CD4-positive, alpha-beta T cell treated with Interleukin-1 beta for 1 hour (primary cell): ENCODE measurements around the gene SLC27A5.
A peak's percentile ranks its signal among the peaks of the same experiment; 100 is the strongest.
"Not testable (repeated sequence)": the region's sequence is repeated elsewhere in the genome, so short reads cannot be mapped to it uniquely, and the experiment has no call there.

ENCODE experiments used
- DNase-seq, 2 donors: peaks; one replicate each; pipeline ENCODE4 v3.0.0-alpha.2; 2020 to 2022

The SLC27A5 gene

GRCh38 chr19:58549664-58550361, 38.0 kb upstream of the SLC27A5 start:
- no peak for DNase-seq

GRCh38 chr19:58548859-58549663, 37.3 kb upstream of the SLC27A5 start:
- no peak for DNase-seq

DNA sequence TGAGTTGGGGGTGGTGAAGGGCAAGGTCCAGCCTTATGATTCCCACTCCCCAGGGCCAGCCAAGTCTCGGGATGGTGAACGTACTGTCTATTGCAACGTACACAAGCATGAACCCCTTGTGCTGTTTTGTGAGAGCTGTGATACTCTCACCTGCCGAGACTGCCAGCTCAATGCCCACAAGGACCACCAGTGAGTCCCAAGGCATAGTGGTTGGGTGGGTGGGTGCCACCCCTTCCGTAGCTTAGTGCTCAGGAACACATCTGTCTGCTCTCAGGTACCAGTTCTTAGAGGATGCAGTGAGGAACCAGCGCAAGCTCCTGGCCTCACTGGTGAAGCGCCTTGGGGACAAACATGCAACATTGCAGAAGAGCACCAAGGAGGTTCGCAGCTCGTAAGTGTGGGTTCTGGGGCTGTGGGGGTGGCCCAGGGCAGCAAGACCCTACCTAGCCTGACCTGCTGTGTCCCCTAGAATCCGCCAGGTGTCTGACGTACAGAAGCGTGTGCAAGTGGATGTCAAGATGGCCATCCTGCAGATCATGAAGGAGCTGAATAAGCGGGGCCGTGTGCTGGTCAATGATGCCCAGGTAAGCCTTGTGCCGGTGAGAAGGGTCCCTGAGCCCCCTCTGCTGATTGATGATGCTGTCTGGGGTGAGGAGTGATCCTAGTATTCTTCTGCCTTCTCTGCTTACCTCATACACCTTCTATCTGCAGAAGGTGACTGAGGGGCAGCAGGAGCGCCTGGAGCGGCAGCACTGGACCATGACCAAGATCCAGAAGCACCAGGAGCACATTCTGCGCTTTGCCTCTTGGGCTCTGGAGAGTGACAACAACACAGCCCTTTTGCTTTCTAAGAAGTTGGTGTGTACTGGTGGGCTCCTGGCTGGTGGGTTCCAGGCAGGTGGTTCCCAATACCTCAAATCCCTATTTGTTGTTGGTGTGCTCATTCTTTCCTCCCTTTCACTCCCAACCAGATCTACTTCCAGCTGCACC, 35.8 kb upstream of the SLC27A5 start:
- no peak for DNase-seq

DNA sequence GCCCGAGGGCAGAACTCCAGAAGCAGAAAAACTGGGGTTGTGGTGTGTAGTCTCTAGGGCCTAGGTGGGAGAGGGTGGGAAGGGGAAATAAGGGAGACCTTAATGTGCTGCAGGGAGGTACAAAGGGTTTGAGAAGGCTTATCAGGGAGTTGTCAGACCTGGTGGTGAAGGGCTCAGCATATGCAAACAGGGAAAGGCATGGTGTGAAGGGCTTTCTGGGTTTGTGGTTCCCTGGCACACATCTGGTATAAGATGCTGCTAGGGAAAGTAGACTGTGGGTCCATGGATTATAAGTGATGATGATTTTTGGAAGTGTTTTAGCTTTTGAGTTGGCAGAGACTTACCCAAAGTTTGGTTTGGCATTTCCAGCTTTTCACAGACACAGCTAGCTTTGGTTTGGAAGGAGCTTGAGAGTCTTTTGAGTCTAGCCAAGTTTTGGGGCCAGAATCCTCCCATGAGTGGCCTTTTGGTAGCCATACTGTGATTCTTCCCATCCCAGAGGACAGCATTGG, 34.3 kb upstream of the SLC27A5 start:
- no peak for DNase-seq

GRCh38 chr19:58545286-58546018, 33.7 kb upstream of the SLC27A5 start:
- no peak for DNase-seq

GRCh38 chr19:58544591-58545285, 32.9 kb upstream of the SLC27A5 start:
- DNase-seq: peak; percentile 83

DNA sequence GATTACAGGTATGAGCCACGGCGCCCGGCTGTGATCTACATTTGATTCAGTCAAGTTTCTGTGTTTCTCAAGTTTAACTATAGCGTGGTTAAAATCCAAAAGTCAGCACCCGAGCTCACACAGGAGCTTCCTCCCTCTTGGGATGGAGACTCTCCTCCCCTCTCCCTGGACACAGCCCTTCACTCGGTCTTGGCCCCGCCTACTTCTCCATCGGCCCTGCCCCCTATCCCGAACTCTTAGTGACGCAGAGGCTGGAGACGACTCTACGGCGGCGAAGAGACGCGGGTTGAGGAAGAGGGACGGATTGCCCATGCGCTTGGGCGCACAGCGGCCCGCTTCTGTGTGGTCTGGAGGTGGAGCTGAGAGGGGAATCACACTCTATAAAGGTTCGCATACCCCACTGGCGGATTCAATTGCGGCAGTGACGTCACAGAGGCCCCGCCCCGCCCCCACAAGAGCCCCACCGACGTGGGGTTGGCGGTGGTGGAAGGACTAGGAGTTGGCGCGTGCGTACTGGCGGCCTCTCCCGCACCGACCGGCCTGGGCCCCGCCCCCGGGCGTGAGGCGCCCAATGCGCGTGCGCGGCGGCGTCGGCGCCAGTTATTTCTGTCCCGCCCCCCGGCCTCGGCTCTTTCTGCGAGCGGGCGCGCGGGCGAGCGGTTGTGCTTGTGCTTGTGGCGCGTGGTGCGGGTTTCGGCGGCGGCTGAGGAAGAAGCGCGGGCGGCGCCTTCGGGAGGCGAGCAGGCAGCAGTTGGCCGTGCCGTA, 32.2 kb upstream of the SLC27A5 start, which contains the start of gene TRIM28:
TSS of gene TRIM28 (plus strand) at position 239 of the 765 bp plus-strand sequence. CDS start 694 bp downstream, outside the sequence.
- DNase-seq: peak; percentile 100

DNA sequence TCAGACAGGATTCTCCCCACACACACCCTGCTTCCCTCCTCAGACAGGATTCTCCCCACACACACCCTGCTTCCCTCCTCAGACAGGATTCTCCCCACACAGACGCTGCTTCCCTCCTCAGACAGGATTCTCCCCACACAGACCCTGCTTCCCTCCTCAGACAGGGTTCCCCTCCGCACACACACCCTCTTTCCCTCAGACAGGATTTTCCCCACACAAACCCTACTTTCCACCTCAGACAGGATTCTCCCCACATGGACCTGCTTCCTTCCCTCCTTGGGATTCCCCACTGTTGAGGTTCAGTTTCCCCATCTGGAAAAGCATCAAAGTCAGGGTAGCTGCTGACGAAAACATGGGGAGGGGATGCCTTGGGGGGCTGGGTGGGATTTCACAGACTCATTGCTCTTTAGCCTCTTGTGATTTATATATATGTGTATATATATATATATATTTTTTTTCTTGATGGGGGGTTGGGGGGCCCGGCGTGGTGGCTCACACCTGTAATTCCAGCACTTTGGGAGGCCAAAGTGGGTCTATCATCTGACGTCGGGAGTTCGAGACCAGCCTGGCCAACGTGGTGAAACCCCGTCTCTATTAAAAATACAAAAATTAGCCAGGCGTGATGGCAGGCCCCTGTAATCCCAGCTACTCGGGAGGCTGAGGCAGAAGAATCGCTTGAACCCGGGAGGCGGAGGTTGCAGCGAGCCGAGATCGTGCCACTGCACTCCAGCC, 31.0 kb upstream of the SLC27A5 start:
- DNase-seq: not testable (repeated sequence)

- DNase-seq: not testable (repeated sequence)
Measured at GRCh38 chr19:58539169-58539559, 27.4 kb upstream of the SLC27A5 start.

DNA sequence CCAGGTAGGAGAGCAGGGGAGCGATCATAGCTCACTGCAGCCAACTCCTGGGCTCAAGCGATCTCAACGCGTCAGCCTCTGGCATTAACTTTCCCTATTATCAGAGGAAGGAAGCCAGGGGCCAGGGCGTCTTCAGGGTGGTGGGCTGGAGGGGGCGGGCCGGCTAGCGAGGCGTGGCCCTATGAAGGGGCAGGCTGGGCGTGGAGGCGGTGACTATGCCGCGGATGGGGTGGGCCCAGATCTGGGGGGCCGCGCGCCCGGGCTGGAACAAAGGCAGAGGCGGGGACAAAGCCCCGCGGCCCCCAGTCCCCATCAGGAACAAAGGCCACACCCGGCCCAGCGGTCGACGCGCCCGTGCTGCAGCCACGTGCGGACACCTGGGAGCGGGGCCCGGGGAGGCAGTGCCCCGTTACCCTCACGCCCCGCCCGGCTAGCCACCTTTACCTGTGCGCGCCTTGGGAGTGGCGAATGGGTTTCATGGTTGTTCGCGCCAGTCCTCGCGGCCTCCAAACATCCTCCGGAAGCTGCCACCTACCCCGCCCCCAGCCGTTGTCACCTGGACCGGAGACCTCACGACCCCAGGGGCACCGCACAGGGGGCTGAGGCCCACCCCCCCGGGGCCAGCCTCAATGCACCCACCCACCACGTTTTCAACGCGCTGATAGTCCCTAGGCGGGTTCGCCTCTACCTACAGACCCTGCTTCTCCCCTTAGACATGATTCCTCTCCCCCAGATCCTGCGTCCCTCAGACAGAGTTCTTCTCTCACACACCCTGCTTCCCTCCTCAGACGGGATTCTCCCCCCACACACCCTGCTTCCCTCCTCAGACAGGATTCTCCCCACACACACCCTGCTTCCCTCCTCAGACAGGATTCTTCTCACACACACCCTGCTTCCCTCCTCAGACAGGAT, 26.7 kb upstream of the SLC27A5 start:
- DNase-seq: peak in 1 of 2 donors; percentile 51

GRCh38 chr19:58536852-58537798, 25.3 kb upstream of the SLC27A5 start:
- no peak for DNase-seq

- DNase-seq: no peak
Measured at GRCh38 chr19:58535857-58536256, 24.1 kb upstream of the SLC27A5 start.

DNA sequence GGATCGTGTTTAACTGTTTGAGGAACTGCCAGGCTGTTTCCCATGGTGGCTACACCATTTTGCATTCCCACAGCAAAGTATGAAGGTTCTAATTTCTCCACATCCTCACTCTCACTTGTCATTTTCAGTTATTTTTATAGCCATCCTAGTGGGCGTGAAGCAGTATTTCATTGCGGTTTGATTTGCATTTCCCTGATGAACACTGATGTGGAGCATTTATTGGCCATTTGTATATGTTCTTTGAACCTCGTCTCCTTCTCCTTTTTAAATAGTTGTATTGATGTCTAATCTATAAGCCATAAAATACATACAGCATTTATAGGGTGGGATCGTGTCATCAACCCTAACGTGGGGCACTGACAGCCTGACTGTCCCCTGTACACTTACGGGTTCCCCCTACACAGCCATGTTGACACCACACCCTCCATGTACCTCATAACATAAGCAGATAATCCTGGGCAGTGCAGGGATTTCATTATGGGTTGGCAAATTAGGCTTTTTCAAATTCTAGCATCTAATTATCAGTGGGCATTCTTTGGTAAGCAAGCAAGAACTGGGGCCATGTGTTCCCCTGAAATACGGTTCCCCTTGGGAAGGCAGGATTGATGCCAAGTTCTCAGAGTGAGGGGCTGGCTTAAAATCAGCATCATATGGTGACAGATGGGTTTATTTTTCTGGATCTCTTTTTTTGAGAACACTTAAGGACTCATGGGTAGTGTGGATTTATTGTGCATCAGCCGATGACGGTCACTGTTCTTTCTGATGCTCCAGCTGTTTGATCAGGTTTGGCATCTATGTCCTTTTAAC, 19.4 kb upstream of the SLC27A5 start:
- no peak for DNase-seq

DNA sequence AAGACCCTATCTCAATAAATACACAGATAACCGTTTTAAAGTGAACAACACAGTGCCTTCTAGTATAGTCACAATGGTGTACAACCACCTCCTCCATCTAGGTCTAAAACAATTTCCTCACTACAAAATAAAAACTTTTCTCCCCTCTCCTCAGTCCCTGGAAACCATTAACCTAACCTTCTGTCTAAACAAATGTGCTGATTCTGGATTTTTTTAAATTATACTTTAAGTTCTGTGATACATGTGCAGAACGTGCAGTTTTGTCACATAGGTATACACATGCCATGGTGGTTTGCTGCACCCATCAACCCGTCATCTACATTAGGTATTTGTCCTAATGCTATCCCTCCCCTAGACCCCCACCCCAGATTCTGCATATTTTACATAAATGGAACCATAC, 17.6 kb upstream of the SLC27A5 start:
- no peak for DNase-seq

GRCh38 chr19:58522709-58523108, 10.9 kb upstream of the SLC27A5 start:
- no peak for DNase-seq

DNA sequence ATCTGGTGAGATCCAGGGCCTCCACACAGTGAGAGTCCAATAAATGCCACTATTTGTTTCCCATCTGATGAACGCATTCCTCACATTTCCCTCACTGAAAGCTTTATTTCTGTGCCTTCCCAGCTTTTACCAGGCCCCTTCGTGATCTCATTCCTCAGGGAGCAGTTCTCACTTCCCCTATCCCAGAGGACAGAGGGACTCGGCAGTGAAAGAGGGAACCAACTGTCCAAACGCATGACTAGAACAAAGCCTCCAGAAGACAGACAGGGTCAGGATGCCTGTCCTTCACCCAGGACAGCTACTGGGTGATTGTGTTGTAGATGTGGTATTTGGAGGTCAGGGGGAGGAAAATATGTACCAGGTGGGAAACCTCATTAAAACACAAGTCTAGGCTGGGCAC, 9.9 kb upstream of the SLC27A5 start:
- DNase-seq: no peak

DNA sequence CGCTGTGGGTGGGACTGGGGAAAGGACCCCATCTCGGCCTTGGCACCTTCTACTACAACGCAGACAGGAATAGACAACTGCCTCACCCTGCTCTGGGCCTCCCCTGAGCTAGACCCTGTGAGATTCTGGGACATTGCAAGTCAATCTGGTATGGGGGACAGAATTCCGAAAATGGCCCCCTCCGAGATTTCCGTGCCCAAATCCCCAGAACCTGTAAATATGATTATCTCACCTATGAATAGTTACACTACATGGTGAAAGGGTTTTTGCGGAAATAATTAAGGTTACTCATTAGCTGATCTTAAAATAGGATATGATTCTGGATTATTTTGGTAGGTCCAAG, 8.4 kb upstream of the SLC27A5 start:
- DNase-seq: no peak
